Measurements from ENCODE around the gene HTR3A. TPM values are rescaled to one million over a fixed set of nuclear protein-coding genes. Genes with fewer than 3 reads are reported as not detected.
A peak's percentile ranks its signal among the peaks of the same experiment; 100 is the strongest.

HTR3A gene
- total RNA-seq, 2 donors from 2014 or later: not detected

- Histone ChIP-seq H3K27ac (peak overlapping the region in 1 of 2 donors; percentile 67), H3K36me3 (no peaks in the 10 kb centered on the region), H3K4me3 (no peak overlapping the region), H3K9me3 (no peaks in the 10 kb centered on the region), H3K27me3 (replicated peaks; ENCODE audit: insufficient read depth) (no peaks in the 10 kb centered on the region), H3K4me1 (replicated peaks) (peaks cover 5% of the 10 kb centered on the region)
- TF ChIP-seq POLR2AphosphoS5 (IDR thresholded peaks at IDR 0.05) (no peak), CTCF (IDR thresholded peaks at IDR 0.05) (peak in 1 of 4 experiments; percentile 28)
- DNase-seq (ENCODE audit: low spot score): no peak
- intact Hi-C loops (cut with DNase I): no loop called here
- WGBS: 88% methylated on average over 2 of the region's 2 CpGs
These were observed 58.7 kb downstream of the HTR3A start for GRCh38 chr11:114033572-114033971.

- no peak for DNase-seq (ENCODE audit: low spot score)
- no peaks in the 10 kb centered on the region for H3K36me3 ChIP-seq
- 91% methylated on average over 11 of the region's 11 CpGs for WGBS
- H3K4me1 ChIP-seq (replicated peaks): peaks cover 5% of the 10 kb centered on the region
- no peak overlapping the region for H3K4me3 ChIP-seq
- peak overlapping the region in 1 of 2 donors; percentile 98 for H3K27ac ChIP-seq
- no peak for TF ChIP-seq POLR2A (IDR thresholded peaks at IDR 0.05)
- no peak for TF ChIP-seq POLR2AphosphoS5 (IDR thresholded peaks at IDR 0.05)
- no peak for TF ChIP-seq CTCF (IDR thresholded peaks at IDR 0.05)
- intact Hi-C loops (cut with DNase I): loop anchor here (5.0 kb wide), 1 partner anchor 43 kb away; no protein-coding TSS in a partner anchor
- H3K27me3 ChIP-seq (replicated peaks; ENCODE audit: insufficient read depth): no peaks in the 10 kb centered on the region
- no peaks in the 10 kb centered on the region for H3K9me3 ChIP-seq
These were observed 60.0 kb downstream of the HTR3A start for GRCh38 chr11:114034956-114035355.

GRCh38 chr11:114036147-114036811 is 61.4 kb downstream of the HTR3A start:
- Histone ChIP-seq H3K9me3 (no peaks in the 10 kb centered on the region), H3K4me1 (replicated peaks) (peaks cover 13% of the 10 kb centered on the region), H3K27me3 (replicated peaks; ENCODE audit: insufficient read depth) (no peaks in the 10 kb centered on the region), H3K27ac (peak overlapping the region; percentile 96 to 98), H3K36me3 (no peaks in the 10 kb centered on the region), H3K4me3 (peak overlapping the region; percentile 24 to 38)
- DNase-seq (ENCODE audit: low spot score): peak; percentile 87
- WGBS: 2% methylated on average over 37 of the region's 37 CpGs
- TF ChIP-seq POLR2AphosphoS5 (IDR thresholded peaks at IDR 0.05): peak; percentile 92
- peak; percentile 83 to 97 (median 94) for TF ChIP-seq CTCF (IDR thresholded peaks at IDR 0.05)
- no peak for TF ChIP-seq POLR2A (IDR thresholded peaks at IDR 0.05)
- intact Hi-C loops (cut with DNase I): loop anchor here (1.0 to 5.0 kb wide), 2 partner anchors 44 to 225 kb away; no protein-coding TSS in a partner anchor

- H3K27ac ChIP-seq: peak overlapping the region; percentile 96 to 98
- no peaks in the 10 kb centered on the region for H3K36me3 ChIP-seq
- TF ChIP-seq POLR2A (IDR thresholded peaks at IDR 0.05) (no peak), CTCF (IDR thresholded peaks at IDR 0.05) (no peak), POLR2AphosphoS5 (IDR thresholded peaks at IDR 0.05) (no peak)
- WGBS: 86% methylated on average over 3 of the region's 3 CpGs
- H3K4me3 ChIP-seq: no peak overlapping the region
- DNase-seq (ENCODE audit: low spot score): no peak
- H3K9me3 ChIP-seq: no peaks in the 10 kb centered on the region
- H3K4me1 ChIP-seq (replicated peaks): peaks cover 13% of the 10 kb centered on the region
- intact Hi-C loops (cut with DNase I): loop anchor here (1.0 to 5.0 kb wide), 2 partner anchors 45 to 224 kb away; no protein-coding TSS in a partner anchor
- no peaks in the 10 kb centered on the region for H3K27me3 ChIP-seq (replicated peaks; ENCODE audit: insufficient read depth)
These were observed 62.0 kb downstream of the HTR3A start for GRCh38 chr11:114036958-114037357.

- 59% methylated on average over 3 of the region's 3 CpGs for WGBS
- Histone ChIP-seq H3K27ac (peak overlapping the region; percentile 96 to 98), H3K27me3 (replicated peaks; ENCODE audit: insufficient read depth) (no peaks in the 10 kb centered on the region), H3K4me3 (no peak overlapping the region), H3K36me3 (no peaks in the 10 kb centered on the region), H3K9me3 (no peaks in the 10 kb centered on the region), H3K4me1 (replicated peaks) (peaks cover 13% of the 10 kb centered on the region)
- DNase-seq (ENCODE audit: low spot score): no peak
- intact Hi-C loops (cut with DNase I): loop anchor here (5.0 kb wide), 1 partner anchor 47 kb away; no protein-coding TSS in a partner anchor
- TF ChIP-seq CTCF (IDR thresholded peaks at IDR 0.05): no peak
- TF ChIP-seq POLR2AphosphoS5 (IDR thresholded peaks at IDR 0.05): no peak
- no peak for TF ChIP-seq POLR2A (IDR thresholded peaks at IDR 0.05)
These were observed 64.6 kb downstream of the HTR3A start for GRCh38 chr11:114039551-114039950.
